ENCODE measurements around the gene DNAJC7.

The DNAJC7 gene

GRCh38 chr17:41998497-41998896 lies 18.7 kb downstream of the DNAJC7 start:
- Histone ChIP-seq H3K27me3 (ENCODE audit: insufficient read depth, low read length) (no peaks in the 10 kb centered on the region), H3K4me1 (ENCODE audit: control insufficient read depth in 1 of 2, insufficient read depth in 2 of 2, low read length in 2 of 2) (no peaks in the 10 kb centered on the region), H3K4ac (ENCODE audit: low read depth, low read length) (no peak overlapping the region), H3K23ac (ENCODE audit: low read length) (no peak overlapping the region), H2AFZ (ENCODE audit: insufficient read depth, low read length, poor library complexity) (no peak overlapping the region), H2AK5ac (ENCODE audit: low read length) (no peak overlapping the region), H2BK12ac (ENCODE audit: low read length) (no peak overlapping the region), H3K9ac (ENCODE audit: low read length) (no peak overlapping the region), H3K36me3 (ENCODE audit: control insufficient read depth in 1 of 2, insufficient read depth in 2 of 2, low read length in 2 of 2) (peaks cover 46 to 56% of the 10 kb centered on the region in 2 experiments), H2BK120ac (ENCODE audit: insufficient read depth, low read length, poor library complexity) (no peak overlapping the region), H4K12ac (ENCODE audit: low read depth, low read length) (no peak overlapping the region), H3K4me2 (ENCODE audit: low read length) (no peak overlapping the region), H4K8ac (ENCODE audit: low read depth, low read length) (no peak overlapping the region), H3K14ac (ENCODE audit: low read length) (no peak overlapping the region), H4K91ac (ENCODE audit: low read depth, low read length) (no peak overlapping the region), H3K18ac (ENCODE audit: low read length) (no peak overlapping the region), H2BK5ac (ENCODE audit: low read depth, low read length, poor library complexity) (no peak overlapping the region), H3K9me3 (ENCODE audit: insufficient read depth, low read depth, low read length) (no peaks in the 10 kb centered on the region), H3K4me3 (ENCODE audit: low read depth, low read length) (no peak overlapping the region), H3K27ac (ENCODE audit: low read depth, low read length) (no peak overlapping the region), H3K79me2 (ENCODE audit: control insufficient read depth, insufficient read depth, low read length, poor library complexity) (no peaks in the 10 kb centered on the region), H3K79me1 (ENCODE audit: low read length) (no peaks in the 10 kb centered on the region)
- no CpG with 5 or more reads among the region's 2 CpGs for WGBS (ENCODE audit: extremely low coverage, insufficient coverage, insufficient read length)
- DNase-seq, result no peak

- Histone ChIP-seq H3K36me3 (ENCODE audit: control insufficient read depth in 1 of 2, insufficient read depth in 2 of 2, low read length in 2 of 2) (peaks cover 48 to 57% of the 10 kb centered on the region in 2 experiments), H3K27me3 (ENCODE audit: insufficient read depth, low read length) (no peaks in the 10 kb centered on the region), H3K79me2 (ENCODE audit: control insufficient read depth, insufficient read depth, low read length, poor library complexity) (no peaks in the 10 kb centered on the region), H3K79me1 (ENCODE audit: low read length) (no peaks in the 10 kb centered on the region), H2AFZ (ENCODE audit: insufficient read depth, low read length, poor library complexity) (no peak overlapping the region), H3K4me1 (ENCODE audit: control insufficient read depth in 1 of 2, insufficient read depth in 2 of 2, low read length in 2 of 2) (no peaks in the 10 kb centered on the region), H3K4me2 (ENCODE audit: low read length) (no peak overlapping the region), H4K91ac (ENCODE audit: low read depth, low read length) (no peak overlapping the region), H4K8ac (ENCODE audit: low read depth, low read length) (no peak overlapping the region), H2AK5ac (ENCODE audit: low read length) (no peak overlapping the region), H3K23ac (ENCODE audit: low read length) (no peak overlapping the region), H3K27ac (ENCODE audit: low read depth, low read length) (no peak overlapping the region), H2BK120ac (ENCODE audit: insufficient read depth, low read length, poor library complexity) (no peak overlapping the region), H3K14ac (ENCODE audit: low read length) (no peak overlapping the region), H3K4me3 (ENCODE audit: low read depth, low read length) (no peak overlapping the region), H3K4ac (ENCODE audit: low read depth, low read length) (no peak overlapping the region), H3K18ac (ENCODE audit: low read length) (no peak overlapping the region), H2BK5ac (ENCODE audit: low read depth, low read length, poor library complexity) (no peak overlapping the region), H3K9ac (ENCODE audit: low read length) (no peak overlapping the region), H3K9me3 (ENCODE audit: insufficient read depth, low read depth, low read length) (no peaks in the 10 kb centered on the region), H4K12ac (ENCODE audit: low read depth, low read length) (no peak overlapping the region), H2BK12ac (ENCODE audit: low read length) (no peak overlapping the region)
- DNase-seq, result no peak
- no CpG with 5 or more reads among the region's 2 CpGs for WGBS (ENCODE audit: extremely low coverage, insufficient coverage, insufficient read length)
Observed at GRCh38 chr17:41996855-41997164, 20.4 kb downstream of the DNAJC7 start.

GRCh38 chr17:41992576-41992975 lies 24.7 kb downstream of the DNAJC7 start:
- H3K9ac ChIP-seq (ENCODE audit: low read length), result no peak overlapping the region
- no peaks in the 10 kb centered on the region for H3K4me1 ChIP-seq (ENCODE audit: control insufficient read depth in 1 of 2, insufficient read depth in 2 of 2, low read length in 2 of 2)
- H3K9me3 ChIP-seq (ENCODE audit: insufficient read depth, low read depth, low read length), result no peaks in the 10 kb centered on the region
- H3K27ac ChIP-seq (ENCODE audit: low read depth, low read length), result no peak overlapping the region
- H2AK5ac ChIP-seq (ENCODE audit: low read length), result no peak overlapping the region
- H3K79me1 ChIP-seq (ENCODE audit: low read length), result no peaks in the 10 kb centered on the region
- no peak overlapping the region for H4K91ac ChIP-seq (ENCODE audit: low read depth, low read length)
- H3K4me3 ChIP-seq (ENCODE audit: low read depth, low read length), result no peak overlapping the region
- no peaks in the 10 kb centered on the region for H3K27me3 ChIP-seq (ENCODE audit: insufficient read depth, low read length)
- H2AFZ ChIP-seq (ENCODE audit: insufficient read depth, low read length, poor library complexity), result no peak overlapping the region
- H3K23ac ChIP-seq (ENCODE audit: low read length), result no peak overlapping the region
- H3K14ac ChIP-seq (ENCODE audit: low read length), result no peak overlapping the region
- peaks cover 40 to 66% of the 10 kb centered on the region in 2 experiments for H3K36me3 ChIP-seq (ENCODE audit: control insufficient read depth in 1 of 2, insufficient read depth in 2 of 2, low read length in 2 of 2)
- no peak overlapping the region for H3K18ac ChIP-seq (ENCODE audit: low read length)
- H4K8ac ChIP-seq (ENCODE audit: low read depth, low read length), result no peak overlapping the region
- no peak overlapping the region for H4K12ac ChIP-seq (ENCODE audit: low read depth, low read length)
- no peak overlapping the region for H2BK5ac ChIP-seq (ENCODE audit: low read depth, low read length, poor library complexity)
- H2BK12ac ChIP-seq (ENCODE audit: low read length), result no peak overlapping the region
- no peak overlapping the region for H2BK120ac ChIP-seq (ENCODE audit: insufficient read depth, low read length, poor library complexity)
- no peak for DNase-seq
- no CpG with 5 or more reads among the region's 3 CpGs for WGBS (ENCODE audit: extremely low coverage, insufficient coverage, insufficient read length)
- no peak overlapping the region for H3K4me2 ChIP-seq (ENCODE audit: low read length)
- H3K4ac ChIP-seq (ENCODE audit: low read depth, low read length), result no peak overlapping the region
- H3K79me2 ChIP-seq (ENCODE audit: control insufficient read depth, insufficient read depth, low read length, poor library complexity), result no peaks in the 10 kb centered on the region

- Histone ChIP-seq H3K79me1 (ENCODE audit: low read length) (no peaks in the 10 kb centered on the region), H3K27me3 (ENCODE audit: insufficient read depth, low read length) (no peaks in the 10 kb centered on the region), H3K23ac (ENCODE audit: low read length) (no peak overlapping the region), H4K8ac (ENCODE audit: low read depth, low read length) (no peak overlapping the region), H4K12ac (ENCODE audit: low read depth, low read length) (no peak overlapping the region), H2BK5ac (ENCODE audit: low read depth, low read length, poor library complexity) (no peak overlapping the region), H2AK5ac (ENCODE audit: low read length) (no peak overlapping the region), H3K4me3 (ENCODE audit: low read depth, low read length) (no peak overlapping the region), H4K91ac (ENCODE audit: low read depth, low read length) (no peak overlapping the region), H3K9me3 (ENCODE audit: insufficient read depth, low read depth, low read length) (no peaks in the 10 kb centered on the region), H3K4ac (ENCODE audit: low read depth, low read length) (no peak overlapping the region), H2BK12ac (ENCODE audit: low read length) (no peak overlapping the region), H3K9ac (ENCODE audit: low read length) (no peak overlapping the region), H3K18ac (ENCODE audit: low read length) (no peak overlapping the region), H3K14ac (ENCODE audit: low read length) (no peak overlapping the region), H3K27ac (ENCODE audit: low read depth, low read length) (no peak overlapping the region), H2BK120ac (ENCODE audit: insufficient read depth, low read length, poor library complexity) (no peak overlapping the region), H2AFZ (ENCODE audit: insufficient read depth, low read length, poor library complexity) (no peak overlapping the region), H3K4me2 (ENCODE audit: low read length) (no peak overlapping the region), H3K4me1 (ENCODE audit: control insufficient read depth in 1 of 2, insufficient read depth in 2 of 2, low read length in 2 of 2) (no peaks in the 10 kb centered on the region), H3K36me3 (ENCODE audit: control insufficient read depth in 1 of 2, insufficient read depth in 2 of 2, low read length in 2 of 2) (peaks cover 34 to 58% of the 10 kb centered on the region in 2 experiments), H3K79me2 (ENCODE audit: control insufficient read depth, insufficient read depth, low read length, poor library complexity) (no peaks in the 10 kb centered on the region)
- no CpG with 5 or more reads among the region's 5 CpGs for WGBS (ENCODE audit: extremely low coverage, insufficient coverage, insufficient read length)
- DNase-seq, result peak; percentile 52 to 80
Observed at GRCh38 chr17:41989702-41990419, 27.4 kb downstream of the DNAJC7 start.

Measured in trophoblast cell (in vitro differentiated cells and primary cell).